OCI-LY1 (cell line): Measurements from ENCODE around the gene ACADL.

ENCODE experiments used
- H2AFZ ChIP-seq: fragments of 200-600 bp; sonication (generic), shearing (Covaris generic); 2 replicates; pipeline ENCODE4 v1.6.0; 2014; ENCODE audit warnings: antibody characterized with exemption, mild to moderate bottlenecking, low read length
- H3F3A ChIP-seq: fragments of 200-600 bp; sonication (generic), shearing (Covaris generic); 2 replicates; pipeline ENCODE4 v1.6.0; 2014; ENCODE audit warnings: mild to moderate bottlenecking, antibody characterized with exemption, low read length, moderate library complexity; ENCODE audit not compliant: insufficient read depth
- H3K27ac ChIP-seq: fragments of 200-600 bp; sonication (generic); 2 replicates; pipeline ENCODE4 v1.5.1; 2014; ENCODE audit warnings: low read length, mixed run types, mild to moderate bottlenecking, low read depth; ENCODE audit not compliant: poor library complexity, severe bottlenecking
- H3K27me3 ChIP-seq: fragments of 200-600 bp; sonication (generic); 2 replicates; pipeline ENCODE4 v1.6.0; 2014; ENCODE audit warnings: antibody characterized with exemption, mild to moderate bottlenecking, low read length, moderate library complexity; ENCODE audit not compliant: insufficient read depth
- H3K36me3 ChIP-seq: fragments of 200-600 bp; sonication (generic); 2 replicates; pipeline ENCODE4 v1.6.1; 2014; ENCODE audit warnings: mild to moderate bottlenecking, antibody characterized with exemption, low read length, moderate library complexity, mixed read lengths; ENCODE audit not compliant: insufficient read depth
- H3K4me1 ChIP-seq: fragments of 200-600 bp; sonication (generic); 2 replicates; pipeline ENCODE4 v1.5.1; 2014; ENCODE audit warnings: mild to moderate bottlenecking, low read length, moderate library complexity; ENCODE audit not compliant: insufficient read depth, severe bottlenecking
- H3K4me2 ChIP-seq: fragments of 200-600 bp; sonication (generic), shearing (Covaris generic); 2 replicates; pipeline ENCODE4 v1.6.1; 2014; ENCODE audit warnings: low read length
- H3K4me3 ChIP-seq: fragments of 200-600 bp; sonication (generic); 2 replicates; pipeline ENCODE4 v1.5.1; 2014; ENCODE audit warnings: low read length, low read depth, mild to moderate bottlenecking, mixed read lengths; ENCODE audit not compliant: poor library complexity, severe bottlenecking
- H3K79me2 ChIP-seq: fragments of 200-600 bp; shearing (Covaris generic); 2 replicates; pipeline ENCODE4 v1.6.1; 2016; ENCODE audit warnings: mixed run types, low read length, mixed read lengths; ENCODE audit not compliant: insufficient read depth
- H3K9ac ChIP-seq: fragments of 200-600 bp; sonication (generic), shearing (Covaris generic); 2 replicates; pipeline ENCODE4 v1.6.1; 2014; ENCODE audit warnings: mild to moderate bottlenecking, low read length, mixed read lengths
- H3K9me2 ChIP-seq: fragments of 200-600 bp; sonication (generic), shearing (Covaris generic); 2 replicates; pipeline ENCODE4 v1.6.1; 2014; ENCODE audit warnings: low read depth, mild to moderate bottlenecking, low read length, mixed read lengths
- H3K9me3 ChIP-seq: fragments of 200-600 bp; shearing (Covaris generic); 2 replicates; pipeline ENCODE4 v1.6.1; 2014; ENCODE audit warnings: low read length, mixed read lengths
- H4K20me1 ChIP-seq: fragments of 200-600 bp; sonication (generic), shearing (Covaris generic); 2 replicates; pipeline ENCODE4 v1.6.0; 2016; ENCODE audit warnings: mild to moderate bottlenecking, low read length; ENCODE audit not compliant: insufficient read depth
- EZH2 ChIP-seq: fragments of 200-600 bp; sonication (generic), shearing (Covaris generic); IDR thresholded peaks from 2 replicates; pipeline ENCODE4 v1.8.0; 2017; ENCODE audit warnings: borderline replicate concordance, mixed run types, mild to moderate bottlenecking, antibody characterized with exemption, low read length, moderate library complexity, mixed read lengths
- TF ChIP-seq, protein P1 (sequence below): fragments of 200-600 bp; sonication (generic), shearing (Covaris generic); IDR thresholded peaks from 2 replicates; pipeline ENCODE4 v1.5.1; 2017; ENCODE audit warnings: mild to moderate bottlenecking, antibody characterized with exemption, low read length, moderate library complexity, mixed read lengths

The ACADL gene

GRCh38 chr2:210158236-210158635 is 67.0 kb downstream of the ACADL start:
- no peaks in the 10 kb centered on the region for H4K20me1 ChIP-seq
- H3K4me1 ChIP-seq: peaks cover 7% of the 10 kb centered on the region
- peaks cover 31% of the 10 kb centered on the region for H3K36me3 ChIP-seq
- no peaks in the 10 kb centered on the region for H3K9me2 ChIP-seq
- H3K9ac ChIP-seq: no peak overlapping the region
- H3K4me2 ChIP-seq: no peak overlapping the region
- TF ChIP-seq, protein P1, sequence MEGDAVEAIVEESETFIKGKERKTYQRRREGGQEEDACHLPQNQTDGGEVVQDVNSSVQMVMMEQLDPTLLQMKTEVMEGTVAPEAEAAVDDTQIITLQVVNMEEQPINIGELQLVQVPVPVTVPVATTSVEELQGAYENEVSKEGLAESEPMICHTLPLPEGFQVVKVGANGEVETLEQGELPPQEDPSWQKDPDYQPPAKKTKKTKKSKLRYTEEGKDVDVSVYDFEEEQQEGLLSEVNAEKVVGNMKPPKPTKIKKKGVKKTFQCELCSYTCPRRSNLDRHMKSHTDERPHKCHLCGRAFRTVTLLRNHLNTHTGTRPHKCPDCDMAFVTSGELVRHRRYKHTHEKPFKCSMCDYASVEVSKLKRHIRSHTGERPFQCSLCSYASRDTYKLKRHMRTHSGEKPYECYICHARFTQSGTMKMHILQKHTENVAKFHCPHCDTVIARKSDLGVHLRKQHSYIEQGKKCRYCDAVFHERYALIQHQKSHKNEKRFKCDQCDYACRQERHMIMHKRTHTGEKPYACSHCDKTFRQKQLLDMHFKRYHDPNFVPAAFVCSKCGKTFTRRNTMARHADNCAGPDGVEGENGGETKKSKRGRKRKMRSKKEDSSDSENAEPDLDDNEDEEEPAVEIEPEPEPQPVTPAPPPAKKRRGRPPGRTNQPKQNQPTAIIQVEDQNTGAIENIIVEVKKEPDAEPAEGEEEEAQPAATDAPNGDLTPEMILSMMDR: no peak
- TF ChIP-seq EZH2: no peak
- no peaks in the 10 kb centered on the region for H3F3A ChIP-seq
- H3K27ac ChIP-seq: no peak overlapping the region
- H2AFZ ChIP-seq: no peak overlapping the region
- H3K9me3 ChIP-seq: no peaks in the 10 kb centered on the region
- H3K27me3 ChIP-seq: no peaks in the 10 kb centered on the region
- H3K4me3 ChIP-seq: no peak overlapping the region
- peaks cover 36% of the 10 kb centered on the region for H3K79me2 ChIP-seq

DNA sequence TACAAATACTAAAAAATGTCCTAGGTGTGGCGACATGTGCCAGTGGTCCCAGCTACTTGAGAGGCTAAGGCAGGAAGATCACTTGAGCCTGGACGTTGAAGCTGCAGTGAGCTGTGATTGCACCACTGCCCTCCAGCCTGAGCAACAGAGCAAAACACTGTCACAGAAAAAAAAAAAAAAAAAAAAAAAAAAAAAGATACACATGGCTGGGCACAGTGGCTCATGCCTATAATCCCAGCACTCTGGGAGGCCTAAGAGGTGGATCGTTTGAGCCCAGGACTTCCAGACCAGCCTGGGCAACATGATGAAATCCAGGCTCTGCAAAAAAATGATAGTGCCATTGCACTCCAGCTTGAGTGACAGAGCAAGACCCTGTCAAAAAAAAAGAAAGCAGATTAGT is 67.7 kb downstream of the ACADL start:
- H3K9ac ChIP-seq: no peak overlapping the region
- H3K79me2 ChIP-seq: peaks cover 29% of the 10 kb centered on the region
- no peaks in the 10 kb centered on the region for H3K9me2 ChIP-seq
- H3K4me2 ChIP-seq: no peak overlapping the region
- no peaks in the 10 kb centered on the region for H3F3A ChIP-seq
- H3K9me3 ChIP-seq: no peaks in the 10 kb centered on the region
- H3K4me3 ChIP-seq: no peak overlapping the region
- H4K20me1 ChIP-seq: no peaks in the 10 kb centered on the region
- no peaks in the 10 kb centered on the region for H3K27me3 ChIP-seq
- H3K27ac ChIP-seq: no peak overlapping the region
- H2AFZ ChIP-seq: no peak overlapping the region
- TF ChIP-seq, protein P1: no peak
- no peak for TF ChIP-seq EZH2
- peaks cover 37% of the 10 kb centered on the region for H3K36me3 ChIP-seq
- no peaks in the 10 kb centered on the region for H3K4me1 ChIP-seq

GRCh38 chr2:210147614-210148013 is 77.6 kb downstream of the ACADL start:
- H3K36me3 ChIP-seq: peaks cover 75% of the 10 kb centered on the region
- no peak overlapping the region for H2AFZ ChIP-seq
- H4K20me1 ChIP-seq: no peaks in the 10 kb centered on the region
- H3K79me2 ChIP-seq: peaks cover 17% of the 10 kb centered on the region; the same call in 1 of the 2 replicates
- no peaks in the 10 kb centered on the region for H3K27me3 ChIP-seq
- no peak overlapping the region for H3K27ac ChIP-seq
- H3K9ac ChIP-seq: no peak overlapping the region
- H3K4me1 ChIP-seq: no peaks in the 10 kb centered on the region
- H3K4me3 ChIP-seq: no peak overlapping the region
- H3K9me3 ChIP-seq: peaks cover 6% of the 10 kb centered on the region; the same call in 1 of the 2 replicates
- H3K9me2 ChIP-seq: no peaks in the 10 kb centered on the region
- no peak overlapping the region for H3K4me2 ChIP-seq
- H3F3A ChIP-seq: no peaks in the 10 kb centered on the region; the same call in 1 of the 2 replicates
- no peak for TF ChIP-seq EZH2
- TF ChIP-seq, protein P1: no peak
